Inflammatory macrophage (primary cell): ENCODE measurements around the gene SAPCD2.
"Not testable (repeated sequence)": the region's sequence is repeated elsewhere in the genome, so short reads cannot be mapped to it uniquely, and the experiment has no call there.

ENCODE experiments used
- DNase-seq, 2 donors: peaks; one replicate each; pipeline ENCODE4 v3.0.0-alpha.2; 2020 to 2022

Gene SAPCD2

DNA sequence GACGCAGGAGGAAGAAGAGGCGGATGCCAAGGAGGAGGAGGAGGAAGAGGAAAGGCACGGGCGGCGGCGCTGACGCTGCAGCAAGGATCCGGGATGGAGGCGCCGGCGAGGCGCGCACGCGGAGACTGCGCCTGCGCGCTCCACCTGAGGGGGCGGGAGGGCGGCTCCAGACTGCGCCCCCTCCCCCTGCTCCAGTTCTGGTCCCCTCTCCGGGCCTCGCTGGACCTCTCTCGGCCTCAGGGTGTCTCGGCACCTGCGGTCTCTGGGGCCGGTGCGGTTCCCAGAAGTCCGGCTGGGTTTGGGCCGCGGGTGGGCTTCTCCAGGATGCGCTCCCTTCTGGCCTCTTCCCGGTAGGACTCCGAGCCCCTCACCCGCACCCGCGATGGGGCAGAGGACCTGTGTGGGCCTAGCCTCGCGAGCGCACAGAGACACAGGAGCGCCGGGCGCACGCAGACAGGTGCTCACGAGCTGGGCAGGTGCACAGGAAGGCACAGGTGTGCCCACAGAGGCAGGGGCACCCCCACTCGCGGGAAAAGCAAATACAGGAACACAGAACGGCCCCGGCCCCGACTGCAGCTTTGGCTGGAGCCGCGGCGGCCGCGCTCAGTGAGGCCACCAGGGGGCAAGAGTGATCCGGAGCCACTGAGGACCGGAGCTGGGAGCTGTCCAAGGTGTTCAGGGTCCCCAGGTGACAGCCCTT is 24.1 kb downstream of the SAPCD2 start, which contains the start of gene NPDC1:
Gene NPDC1 (minus strand): TSS at position 90 of the 700 bp plus-strand sequence. CDS start 188 bp downstream, outside the sequence.
- peak; percentile 61 to 76 for DNase-seq

- no peak for DNase-seq
Measured at GRCh38 chr9:137045294-137046087, 24.9 kb downstream of the SAPCD2 start.

- no peak for DNase-seq
Measured at GRCh38 chr9:137044502-137045177, 25.7 kb downstream of the SAPCD2 start.

DNA sequence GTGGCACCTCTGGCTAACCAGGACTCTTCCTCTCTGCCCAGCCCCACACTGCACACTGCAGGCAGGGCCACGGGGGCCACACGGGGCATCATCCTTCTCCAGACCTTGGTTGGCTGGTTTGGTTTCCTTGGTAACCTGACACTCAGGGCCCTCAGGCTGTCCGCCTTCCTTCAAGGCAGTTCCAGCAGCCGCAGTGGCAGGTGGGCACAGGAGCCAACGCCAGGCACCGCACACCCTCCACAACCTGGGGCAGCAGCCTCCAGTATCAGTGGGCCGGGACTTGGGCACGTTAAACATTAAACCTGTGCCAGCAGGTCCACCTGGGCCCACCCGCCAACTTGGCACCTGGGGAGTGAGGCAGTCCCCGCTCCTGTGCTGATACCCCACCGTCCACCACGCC is 26.3 kb downstream of the SAPCD2 start:
- DNase-seq, result no peak

DNA sequence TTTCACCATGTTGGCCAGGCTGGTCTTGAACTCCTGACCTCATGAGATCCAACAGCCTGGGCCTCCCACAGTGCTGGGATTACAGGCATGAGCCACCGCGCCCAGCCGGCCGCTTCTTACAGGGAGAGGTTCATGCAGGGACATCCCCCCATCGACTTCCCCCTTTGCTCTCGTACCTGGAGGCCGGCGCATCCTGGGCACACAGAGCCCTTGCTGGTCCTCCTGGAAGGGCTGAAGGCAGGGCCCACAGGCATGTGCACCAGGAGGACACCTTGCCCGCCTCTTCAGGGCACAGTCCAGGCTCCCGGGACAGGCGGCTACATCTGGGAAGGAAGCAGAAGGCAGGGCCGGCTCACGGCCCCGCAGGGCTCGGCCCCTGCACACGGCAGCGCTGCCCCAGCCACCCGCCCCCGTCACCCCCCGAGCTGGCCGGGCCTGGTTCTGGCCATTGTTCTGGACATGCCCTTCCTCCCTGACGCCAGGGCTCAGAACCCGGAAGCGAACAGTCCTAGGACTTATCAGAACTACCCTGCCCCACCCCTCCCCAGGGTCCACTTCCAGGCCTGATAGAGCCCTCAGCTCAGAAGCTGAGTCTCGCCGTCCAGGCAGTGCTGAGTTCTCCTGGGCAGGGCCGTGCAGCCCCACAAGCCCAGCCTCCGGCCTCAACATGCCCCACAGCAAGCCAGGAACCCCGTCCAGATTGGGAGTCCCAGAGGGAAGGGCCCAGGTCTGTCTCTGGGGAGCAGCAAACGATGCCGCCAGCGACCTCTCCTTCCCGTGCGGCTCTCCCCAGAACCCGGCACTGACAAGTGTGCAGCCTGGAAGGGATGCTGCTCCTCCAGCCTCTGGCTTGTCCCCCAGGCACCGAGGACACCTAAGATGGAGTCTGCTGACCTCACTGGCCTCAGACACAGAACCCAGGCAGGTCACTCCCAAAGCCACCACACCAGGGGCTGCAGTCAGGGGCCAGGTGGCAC is 27.3 kb downstream of the SAPCD2 start:
- DNase-seq, result no peak

GRCh38 chr9:137041124-137041523 is 29.2 kb downstream of the SAPCD2 start:
- no peak for DNase-seq

DNA sequence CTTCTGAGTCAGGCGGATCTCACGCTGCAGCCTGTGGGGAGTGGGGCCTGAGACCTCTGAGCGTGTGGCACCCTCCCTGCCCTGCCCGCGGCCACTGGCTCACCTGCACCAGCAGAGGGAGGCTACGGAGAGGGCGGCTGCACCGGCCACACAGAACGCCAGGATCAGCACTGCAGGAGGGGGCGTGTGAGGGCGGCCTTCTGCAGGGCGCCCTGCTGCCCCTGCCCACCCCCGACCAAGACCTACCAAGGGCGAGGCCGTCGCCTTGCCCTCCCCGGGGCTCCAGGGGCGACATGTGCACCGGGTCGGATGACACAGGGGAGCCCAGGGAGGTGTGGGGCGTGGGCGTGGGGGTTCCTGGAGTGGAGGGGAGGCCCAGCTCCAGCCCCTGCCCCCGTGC is 29.8 kb downstream of the SAPCD2 start:
- DNase-seq, result no peak

- DNase-seq, result no peak
Measured at GRCh38 chr9:137039611-137040366, 30.6 kb downstream of the SAPCD2 start.

DNA sequence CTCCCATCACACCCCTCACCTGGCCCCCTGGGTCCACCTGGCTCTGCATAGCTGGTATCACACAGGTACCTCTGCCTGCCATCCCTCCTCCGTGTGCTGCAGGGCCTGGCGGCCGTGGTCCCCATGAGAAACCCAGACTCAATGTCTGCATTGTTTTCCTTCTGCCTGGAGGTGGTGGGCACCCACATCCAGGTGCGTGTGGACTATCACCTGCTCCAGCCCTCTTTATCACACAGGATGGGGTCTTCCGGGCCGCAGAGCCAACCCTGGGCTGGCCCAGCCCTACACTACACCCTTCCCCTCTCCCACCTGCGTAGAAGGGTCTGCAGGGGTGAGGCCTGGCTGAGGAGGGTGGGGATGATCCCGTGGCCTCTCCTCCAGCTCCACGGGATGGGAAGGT is 31.4 kb downstream of the SAPCD2 start:
- no peak for DNase-seq

DNA sequence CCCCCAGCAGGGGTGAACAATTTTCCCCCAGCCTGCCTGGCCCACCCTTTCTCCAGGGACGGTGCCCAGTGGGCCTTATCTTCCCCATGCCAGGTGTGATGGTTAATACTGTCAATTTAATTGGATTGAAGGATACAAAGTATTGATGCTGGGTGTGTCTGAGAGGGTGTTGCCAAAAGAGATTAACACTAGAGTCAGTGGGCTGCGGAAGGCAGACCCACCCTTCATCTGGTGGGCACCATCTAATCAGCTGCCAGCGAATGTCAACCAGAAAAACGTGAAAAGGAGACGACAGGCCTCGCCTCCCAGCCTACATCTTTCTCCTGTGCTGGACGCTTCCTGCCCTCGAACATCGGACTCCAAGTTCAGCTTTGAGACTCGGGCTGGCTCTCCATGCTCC is 32.9 kb downstream of the SAPCD2 start:
- no peak for DNase-seq

DNA sequence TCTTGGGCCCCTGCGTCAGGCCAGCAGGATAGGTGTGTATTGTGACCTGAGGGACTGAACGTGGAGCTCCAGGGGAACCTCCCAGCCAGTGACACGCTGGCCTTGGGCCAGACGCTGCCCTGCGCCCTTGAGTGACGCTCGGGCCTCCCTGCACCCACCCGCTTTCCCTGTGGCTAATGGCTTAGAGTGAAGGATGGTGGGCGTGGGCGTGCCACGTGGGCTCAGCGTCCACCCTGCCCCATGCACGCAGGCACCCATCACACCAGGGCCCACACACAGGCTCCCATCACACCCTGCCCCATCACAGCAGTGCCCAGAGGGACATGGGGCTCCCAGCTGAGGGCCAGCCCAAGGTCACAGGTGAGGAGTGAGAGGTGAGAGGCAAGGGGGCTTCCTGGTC is 33.3 kb downstream of the SAPCD2 start:
- DNase-seq, result no peak

- DNase-seq, result no peak
Measured at GRCh38 chr9:137035937-137036336, 34.4 kb downstream of the SAPCD2 start.

- DNase-seq, result no peak
Measured at GRCh38 chr9:137035507-137035834, 34.9 kb downstream of the SAPCD2 start.

GRCh38 chr9:137034709-137035506 is 35.4 kb downstream of the SAPCD2 start:
- peak; percentile 79 to 87 for DNase-seq

DNA sequence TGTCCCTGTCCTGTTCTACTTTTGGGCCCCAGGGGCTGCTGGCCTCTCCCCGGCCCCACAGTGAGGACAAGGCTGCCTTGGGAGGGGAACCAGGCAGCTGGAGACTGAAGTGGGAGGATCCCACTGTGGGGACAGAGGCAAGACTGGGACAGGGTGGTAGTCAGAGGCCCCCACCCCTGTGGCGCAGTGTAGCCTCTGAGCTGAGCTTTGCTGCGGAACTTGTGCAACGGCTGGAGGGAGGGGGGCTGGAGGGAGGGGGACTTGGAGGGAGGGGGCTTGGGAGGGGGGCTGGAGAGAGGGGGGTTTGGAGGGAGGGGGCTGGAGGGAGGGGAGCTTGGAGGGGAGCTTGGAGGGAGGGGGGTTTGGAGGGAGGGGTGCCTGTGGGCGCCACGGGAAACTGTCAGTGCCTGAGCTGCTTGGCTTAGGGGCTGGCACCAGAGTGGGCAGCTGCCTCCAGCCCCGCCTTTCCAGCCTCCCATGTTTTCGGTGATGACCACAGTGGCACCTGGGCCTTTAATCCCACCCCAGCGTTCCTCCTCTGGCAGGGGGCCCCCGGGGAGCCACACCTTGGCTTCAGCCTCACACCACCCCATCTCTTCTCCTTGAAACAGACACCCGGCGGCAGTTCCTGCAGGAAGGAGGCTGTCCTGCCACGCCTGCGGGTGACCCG is 36.2 kb downstream of the SAPCD2 start:
- peak; percentile 22 to 41 for DNase-seq

GRCh38 chr9:137033481-137033880 is 36.9 kb downstream of the SAPCD2 start:
- not testable (repeated sequence) for DNase-seq

- peak; percentile 90 to 92 for DNase-seq
Measured at GRCh38 chr9:137032858-137033257, 37.5 kb downstream of the SAPCD2 start.

GRCh38 chr9:137031904-137032640 is 38.3 kb downstream of the SAPCD2 start, which contains the start of gene FUT7:
Gene FUT7 (minus strand): TSS chr9:137032088. CDS start chr9:137031991, 97 bp downstream.
- peak; percentile 23 to 48 for DNase-seq
